ENCODE data around the gene TP63.

Gene TP63

GRCh38 chr3:189687475-189687874 is 56.3 kb downstream of the TP63 start:
- DNase-seq, result no peak

GRCh38 chr3:189688262-189688661 is 57.1 kb downstream of the TP63 start:
- no peak for DNase-seq

GRCh38 chr3:189689625-189690024 is 58.4 kb downstream of the TP63 start:
- no peak for DNase-seq

- DNase-seq, result no peak
Measured at GRCh38 chr3:189690237-189690636, 59.0 kb downstream of the TP63 start.

- DNase-seq, result no peak
Measured at GRCh38 chr3:189690672-189691071, 59.5 kb downstream of the TP63 start.

- DNase-seq, result no peak
Measured at GRCh38 chr3:189695400-189695799, 64.2 kb downstream of the TP63 start.

GRCh38 chr3:189698811-189699210 is 67.6 kb downstream of the TP63 start:
- no peak for DNase-seq

GRCh38 chr3:189699885-189700284 is 68.7 kb downstream of the TP63 start:
- DNase-seq, result no peak

- DNase-seq, result no peak
Measured at GRCh38 chr3:189702066-189702646, 71.0 kb downstream of the TP63 start.

GRCh38 chr3:189703865-189704264 is 72.7 kb downstream of the TP63 start:
- DNase-seq, result no peak

- DNase-seq, result no peak
Measured at GRCh38 chr3:189708375-189708774, 77.2 kb downstream of the TP63 start.

GRCh38 chr3:189710620-189711402 is 79.6 kb downstream of the TP63 start:
- no peak for DNase-seq

- DNase-seq, result no peak
Measured at GRCh38 chr3:189712906-189713483, 81.8 kb downstream of the TP63 start.

- no peak for DNase-seq
Measured at GRCh38 chr3:189714991-189715961, 84.1 kb downstream of the TP63 start.

- no peak for DNase-seq
Measured at GRCh38 chr3:189718215-189718614, 87.0 kb downstream of the TP63 start.

GRCh38 chr3:189720736-189721417 is 89.7 kb downstream of the TP63 start:
- DNase-seq, result no peak

- no peak for DNase-seq
Measured at GRCh38 chr3:189721873-189722665, 90.9 kb downstream of the TP63 start.

- DNase-seq, result no peak
Measured at GRCh38 chr3:189724356-189724755, 93.2 kb downstream of the TP63 start.

GRCh38 chr3:189726277-189726676 is 95.1 kb downstream of the TP63 start:
- no peak for DNase-seq

GRCh38 chr3:189727158-189727557 is 96.0 kb downstream of the TP63 start:
- no peak for DNase-seq

GRCh38 chr3:189727898-189728297 is 96.7 kb downstream of the TP63 start:
- no peak for DNase-seq

- DNase-seq, result no peak
Measured at GRCh38 chr3:189728915-189729314, 97.7 kb downstream of the TP63 start.

All from activated gamma-delta T cell treated with Interleukin-2 at 50 U/mL for 16 hours (primary cell).